Stimulated activated memory B cell treated with anti-CD40 and anti-IgM and Interleukin-4, amounts not matched to agents 10 μg/mL and 1 μg/mL and 100 μg/mL, for 72 hours (primary cell): ENCODE measurements around the gene KCNK18.

Experiments
- ATAC-seq: fragments of 150-1000 bp; cut with Tn5 transposase; 2 replicates; pipeline ENCODE4 v1.10.0; 2021
- H3K27ac Mint-ChIP-seq: one replicate; pipeline ENCODE4 v1.8.0; 2022; ENCODE audit warnings: mild to moderate bottlenecking, mixed read lengths
- H3K27me3 Mint-ChIP-seq: one replicate; pipeline ENCODE4 v1.8.0; 2022; ENCODE audit warnings: mixed read lengths
- H3K36me3 Mint-ChIP-seq: one replicate; pipeline ENCODE4 v1.8.0; 2022; ENCODE audit warnings: mixed read lengths
- H3K4me1 Mint-ChIP-seq: one replicate; pipeline ENCODE4 v1.8.0; 2022; ENCODE audit warnings: mixed read lengths
- H3K4me3 Mint-ChIP-seq: one replicate; pipeline ENCODE4 v1.8.0; 2022; ENCODE audit warnings: mild to moderate bottlenecking, moderate library complexity, mixed read lengths
- H3K9me3 Mint-ChIP-seq: one replicate; pipeline ENCODE4 v1.8.0; 2022; ENCODE audit warnings: mixed read lengths

The KCNK18 gene

DNA sequence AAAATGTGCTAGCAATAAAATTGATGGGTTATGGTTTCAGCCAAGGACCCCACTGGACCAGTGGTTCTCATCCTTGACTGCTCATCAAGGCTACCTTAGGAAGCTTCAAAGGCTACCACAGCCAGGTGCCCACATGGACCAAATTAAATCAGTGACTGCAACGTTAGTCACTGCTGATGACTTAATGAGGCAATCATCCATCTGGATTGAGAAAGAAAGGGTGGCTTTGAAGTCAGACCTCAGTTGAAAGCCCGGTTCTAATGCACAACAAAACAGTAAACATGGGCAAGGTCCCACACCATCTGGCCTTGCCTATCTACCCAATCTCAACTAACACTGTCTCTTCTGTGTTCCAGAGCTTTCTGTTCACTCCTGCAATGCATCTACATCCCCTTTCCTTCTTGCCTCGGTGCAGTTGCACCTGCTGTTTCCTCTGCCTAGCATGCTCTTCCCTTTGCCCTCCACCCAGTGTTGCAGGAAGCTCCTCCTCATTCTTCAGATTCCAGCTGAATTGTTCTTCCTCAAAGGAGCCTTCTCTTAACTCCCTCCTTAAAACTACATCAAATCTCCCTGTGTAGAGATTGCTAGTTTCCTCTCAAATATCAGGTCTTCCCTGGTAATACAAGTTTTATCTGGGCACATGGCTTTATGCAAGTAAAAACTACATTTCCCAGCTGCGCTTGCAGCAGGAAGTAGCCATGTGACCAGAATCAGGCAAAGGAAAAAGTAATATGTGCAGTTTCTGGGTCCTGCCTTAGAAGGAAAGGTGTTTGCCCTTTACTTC is 10.3 kb upstream of the KCNK18 start:
- Mint-ChIP-seq H3K36me3 (no peaks in the 10 kb centered on the region), H3K9me3 (peaks cover 8% of the 10 kb centered on the region), H3K27ac (no peak overlapping the region), H3K4me3 (no peak overlapping the region), H3K4me1 (no peaks in the 10 kb centered on the region), H3K27me3 (peaks cover 25% of the 10 kb centered on the region)
- ATAC-seq = no peak

DNA sequence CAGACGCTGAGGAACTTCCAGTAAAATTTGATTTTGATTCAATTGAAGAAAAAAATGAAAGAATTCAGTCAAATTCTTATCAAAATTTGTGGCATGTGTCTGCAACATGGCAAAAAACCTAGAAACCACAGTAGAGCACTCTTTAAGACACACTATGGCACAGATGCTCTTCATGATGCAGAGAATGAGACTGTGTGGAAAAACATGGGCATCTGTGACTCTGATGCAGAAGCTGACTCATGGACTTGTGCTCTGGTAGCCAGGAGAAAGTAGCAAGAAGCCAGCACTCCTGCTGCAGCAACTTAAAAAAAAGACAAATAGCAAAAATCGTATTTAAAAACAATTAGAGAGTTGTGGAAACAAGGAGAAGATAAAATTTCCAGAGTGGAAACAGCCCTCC is 8.9 kb upstream of the KCNK18 start:
- peaks cover 18% of the 10 kb centered on the region for H3K27me3 Mint-ChIP-seq
- no peak overlapping the region for H3K4me3 Mint-ChIP-seq
- no peak for ATAC-seq
- H3K36me3 Mint-ChIP-seq = no peaks in the 10 kb centered on the region
- H3K4me1 Mint-ChIP-seq = no peaks in the 10 kb centered on the region
- no peak overlapping the region for H3K27ac Mint-ChIP-seq
- peaks cover 8% of the 10 kb centered on the region for H3K9me3 Mint-ChIP-seq

DNA sequence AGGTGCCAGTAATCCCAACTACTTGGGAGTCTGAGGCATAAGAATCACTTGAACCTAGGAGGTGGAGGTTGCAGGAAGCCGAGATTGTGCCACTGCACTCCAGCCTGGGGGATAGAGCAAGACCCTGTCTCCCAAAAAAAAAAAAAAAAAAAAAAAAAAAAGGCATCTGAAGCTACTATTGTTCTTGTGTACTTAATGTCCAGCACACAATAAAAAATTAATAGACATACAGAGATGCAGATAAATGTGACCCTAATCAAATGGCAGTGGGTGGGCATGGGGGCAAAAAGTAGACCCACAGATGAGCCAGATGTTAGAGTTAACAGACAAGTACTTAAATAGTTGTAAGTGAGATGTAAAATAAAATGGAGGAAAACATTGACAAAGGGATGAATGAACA is 7.7 kb upstream of the KCNK18 start:
- Mint-ChIP-seq H3K9me3 (peaks cover 10% of the 10 kb centered on the region), H3K4me1 (no peaks in the 10 kb centered on the region)
- no peak for ATAC-seq

DNA sequence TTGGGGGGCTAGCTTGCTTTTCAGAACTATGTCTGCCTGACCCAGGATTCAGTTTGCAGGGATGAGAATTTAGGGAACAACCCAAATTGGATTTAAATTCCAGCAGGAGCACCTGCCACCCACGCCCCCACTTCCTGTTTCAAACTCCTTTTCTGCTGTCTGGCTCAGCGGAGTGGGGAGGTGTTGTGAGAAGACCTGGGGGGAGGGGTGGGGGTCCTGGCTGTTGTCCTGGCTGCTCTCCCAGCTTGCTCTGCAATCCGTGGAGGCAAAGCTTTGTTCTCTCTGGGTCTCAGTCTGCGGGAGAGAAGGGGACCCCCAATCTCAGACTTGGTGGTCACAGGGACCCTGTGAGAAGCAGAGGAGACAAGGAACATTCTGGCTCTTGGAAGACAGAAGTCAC is 799 bp downstream of the KCNK18 start:
- no peak for ATAC-seq
- Mint-ChIP-seq H3K27ac (no peak overlapping the region), H3K4me1 (no peaks in the 10 kb centered on the region), H3K27me3 (peaks cover 9% of the 10 kb centered on the region), H3K9me3 (peaks cover 5% of the 10 kb centered on the region), H3K4me3 (no peak overlapping the region), H3K36me3 (no peaks in the 10 kb centered on the region)

More for the DNA sequence above, 7.7 kb upstream of the KCNK18 start:
- Mint-ChIP-seq H3K4me3 (no peak overlapping the region), H3K27me3 (peaks cover 8% of the 10 kb centered on the region), H3K36me3 (no peaks in the 10 kb centered on the region), H3K27ac (no peak overlapping the region)

DNA sequence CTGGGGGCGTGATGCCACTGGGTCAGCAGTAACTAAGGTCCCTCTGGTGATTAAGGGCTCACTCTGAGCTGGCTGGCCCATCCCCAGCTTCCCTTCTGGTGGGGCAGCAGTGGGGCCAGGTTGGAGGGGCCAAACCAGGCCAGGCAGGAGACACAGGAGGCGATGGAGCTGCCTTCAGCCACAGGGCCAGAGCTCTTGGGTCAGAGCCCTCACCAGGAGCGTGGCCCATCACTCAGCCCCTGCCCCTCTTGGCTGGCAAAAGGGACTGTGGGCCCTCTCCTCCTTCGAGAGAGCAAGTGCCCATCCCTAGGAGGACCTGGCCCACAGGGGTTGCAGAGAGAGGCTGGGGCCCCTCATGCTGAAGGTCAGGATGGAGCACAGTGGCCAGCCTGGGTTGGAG is 4.5 kb downstream of the KCNK18 start:
- Mint-ChIP-seq H3K4me1 (no peaks in the 10 kb centered on the region), H3K4me3 (no peak overlapping the region), H3K36me3 (no peaks in the 10 kb centered on the region), H3K9me3 (peaks cover 4% of the 10 kb centered on the region), H3K27ac (no peak overlapping the region), H3K27me3 (peaks cover 25% of the 10 kb centered on the region)
- ATAC-seq = no peak

DNA sequence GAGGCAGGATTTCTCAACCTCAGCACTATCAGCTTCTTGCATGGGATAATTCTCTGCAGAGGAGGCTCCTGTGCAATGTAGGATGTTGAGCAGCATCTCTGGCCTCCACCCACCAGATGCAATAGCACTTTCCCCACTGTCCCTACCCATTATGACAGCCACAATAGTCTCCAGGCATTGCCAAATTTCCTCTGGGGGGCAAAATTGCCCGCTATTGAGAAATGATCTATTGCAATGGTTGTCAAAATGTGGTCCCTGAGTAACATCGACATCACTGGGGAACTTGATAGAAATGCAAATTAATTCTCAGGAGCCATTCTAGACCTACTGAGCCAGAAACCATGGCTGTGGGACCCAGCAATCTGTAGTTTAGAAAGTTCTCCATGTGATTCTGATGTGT is 7.0 kb downstream of the KCNK18 start:
- Mint-ChIP-seq H3K4me3 (no peak overlapping the region), H3K27me3 (peaks cover 29% of the 10 kb centered on the region), H3K27ac (no peak overlapping the region), H3K36me3 (no peaks in the 10 kb centered on the region), H3K4me1 (no peaks in the 10 kb centered on the region), H3K9me3 (peaks cover 4% of the 10 kb centered on the region)
- ATAC-seq = no peak

DNA sequence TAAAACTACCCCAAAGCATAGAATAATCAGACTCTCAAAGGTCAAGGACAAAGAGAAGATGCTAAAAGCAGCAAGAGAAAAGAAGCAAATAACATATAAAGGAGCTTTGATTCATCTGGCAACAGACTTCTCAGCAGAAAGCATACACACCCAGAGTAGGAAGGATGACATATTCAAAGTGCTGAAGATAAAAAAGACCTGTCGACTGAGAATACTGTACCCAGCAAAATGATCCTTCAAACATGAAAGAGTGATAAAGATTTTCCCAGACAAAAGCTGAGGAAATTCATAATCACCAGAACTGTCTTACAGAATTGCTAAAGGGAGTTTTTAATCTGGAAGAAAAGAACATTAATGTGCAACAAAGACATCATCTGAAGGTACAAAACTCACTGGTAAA is 14.9 kb downstream of the KCNK18 start:
- H3K4me3 Mint-ChIP-seq = no peak overlapping the region
- no peak overlapping the region for H3K27ac Mint-ChIP-seq
- H3K27me3 Mint-ChIP-seq = peaks cover 51% of the 10 kb centered on the region
- peaks cover 4% of the 10 kb centered on the region for H3K4me1 Mint-ChIP-seq
- H3K36me3 Mint-ChIP-seq = no peaks in the 10 kb centered on the region
- peaks cover 12% of the 10 kb centered on the region for H3K9me3 Mint-ChIP-seq
- ATAC-seq = no peak

DNA sequence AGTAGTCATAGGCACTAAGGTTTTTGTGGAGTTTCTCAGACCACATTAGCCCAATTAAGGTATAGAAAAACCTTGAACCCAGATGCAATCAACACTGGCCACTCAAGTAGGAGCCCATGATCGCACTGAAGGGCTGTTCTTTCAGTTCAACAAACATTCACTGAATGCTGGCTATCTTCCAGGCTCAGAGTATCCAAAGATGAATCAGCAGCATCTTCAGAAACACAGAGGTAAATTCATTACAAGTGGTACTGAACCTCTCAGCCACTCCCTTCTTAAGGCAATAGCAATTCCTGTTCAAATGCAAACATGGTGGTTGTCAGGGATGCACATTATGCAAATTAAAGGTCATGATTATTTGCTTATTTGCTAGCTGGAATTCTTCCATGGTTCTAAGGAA is 17.1 kb downstream of the KCNK18 start:
- Mint-ChIP-seq H3K27me3 (peaks cover 53% of the 10 kb centered on the region), H3K4me1 (peaks cover 5% of the 10 kb centered on the region), H3K4me3 (no peak overlapping the region), H3K36me3 (no peaks in the 10 kb centered on the region), H3K27ac (no peak overlapping the region), H3K9me3 (peaks cover 12% of the 10 kb centered on the region)
- ATAC-seq = no peak

DNA sequence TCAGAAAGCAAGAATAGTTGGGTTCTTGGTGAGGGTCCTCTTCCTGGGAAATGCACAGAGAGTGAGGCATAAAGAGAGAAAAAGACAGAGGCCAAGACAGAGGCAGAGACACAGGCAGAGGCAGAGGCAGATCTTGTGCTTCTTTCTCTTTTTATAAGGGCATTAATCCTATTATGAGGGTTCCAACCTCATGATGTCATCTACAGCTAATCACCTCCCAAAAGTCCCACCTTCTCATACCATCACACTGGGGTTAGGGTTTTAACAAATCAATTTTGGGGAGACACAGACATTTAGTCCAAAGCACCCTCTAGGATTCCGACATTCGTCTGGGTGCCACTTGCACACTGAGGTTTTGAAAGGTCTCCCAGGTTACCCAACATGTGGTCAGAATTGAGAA is 17.8 kb downstream of the KCNK18 start:
- H3K27me3 Mint-ChIP-seq = peaks cover 48% of the 10 kb centered on the region
- H3K27ac Mint-ChIP-seq = no peak overlapping the region
- no peak for ATAC-seq
- no peaks in the 10 kb centered on the region for H3K36me3 Mint-ChIP-seq
- H3K4me1 Mint-ChIP-seq = peaks cover 5% of the 10 kb centered on the region
- H3K9me3 Mint-ChIP-seq = peaks cover 12% of the 10 kb centered on the region
- no peak overlapping the region for H3K4me3 Mint-ChIP-seq

DNA sequence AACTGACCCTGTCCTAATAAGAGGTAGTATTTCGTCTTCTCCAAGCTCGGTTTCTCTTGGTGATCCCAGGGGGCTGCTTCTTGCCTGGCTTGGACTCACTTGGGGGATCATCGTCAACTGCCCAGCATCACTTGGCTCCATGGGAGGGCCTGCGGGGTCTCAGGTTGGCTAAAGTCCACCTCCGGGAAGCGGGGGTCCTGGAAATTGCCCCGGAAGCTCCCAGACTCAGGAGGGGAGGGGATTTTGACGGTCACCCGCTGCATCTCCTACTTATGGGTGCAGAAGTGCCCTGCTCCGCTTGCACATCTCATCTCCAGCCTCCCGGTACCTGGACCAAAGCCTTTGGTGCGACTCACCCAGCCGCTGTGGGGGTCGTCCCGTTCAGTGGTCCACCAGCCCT is 18.7 kb downstream of the KCNK18 start:
- Mint-ChIP-seq H3K36me3 (no peaks in the 10 kb centered on the region), H3K4me3 (no peak overlapping the region), H3K27ac (no peak overlapping the region), H3K9me3 (peaks cover 12% of the 10 kb centered on the region), H3K27me3 (peaks cover 54% of the 10 kb centered on the region), H3K4me1 (peaks cover 5% of the 10 kb centered on the region)
- no peak for ATAC-seq

DNA sequence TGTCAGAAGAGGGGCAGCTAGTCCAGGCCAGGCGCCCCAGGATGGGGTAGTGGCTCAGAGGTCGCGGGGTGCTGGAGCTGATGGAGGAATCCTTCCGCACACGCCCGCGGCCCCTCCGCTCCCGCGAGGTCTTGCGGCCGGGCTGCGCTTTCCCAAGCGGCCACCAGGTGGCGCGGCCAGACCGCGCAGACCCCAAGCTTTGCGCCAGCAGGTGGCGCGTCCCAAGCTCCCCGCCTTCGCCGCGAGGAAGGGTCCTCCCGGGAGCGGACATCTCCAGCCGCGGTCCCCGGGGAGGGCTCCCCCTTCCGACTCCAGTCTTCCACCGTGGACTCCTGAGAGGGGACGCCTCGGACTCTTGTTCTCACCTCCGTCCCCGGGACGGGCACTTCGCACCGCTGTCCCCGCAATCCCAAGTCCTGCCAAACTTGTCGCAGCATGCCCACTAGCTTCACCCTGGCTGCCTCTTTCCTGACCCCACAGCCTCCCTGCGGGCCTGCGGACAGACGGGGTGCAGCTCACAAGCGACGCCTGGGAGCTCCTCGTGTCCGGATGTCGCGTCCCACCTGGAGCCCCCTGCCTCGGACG is 19.4 kb downstream of the KCNK18 start:
- peak; percentile 76 for ATAC-seq
- peaks cover 5% of the 10 kb centered on the region for H3K4me1 Mint-ChIP-seq
- H3K27ac Mint-ChIP-seq = no peak overlapping the region
- H3K4me3 Mint-ChIP-seq = peak overlapping the region; percentile 74
- peaks cover 5% of the 10 kb centered on the region for H3K9me3 Mint-ChIP-seq
- peaks cover 60% of the 10 kb centered on the region for H3K27me3 Mint-ChIP-seq
- no peaks in the 10 kb centered on the region for H3K36me3 Mint-ChIP-seq

DNA sequence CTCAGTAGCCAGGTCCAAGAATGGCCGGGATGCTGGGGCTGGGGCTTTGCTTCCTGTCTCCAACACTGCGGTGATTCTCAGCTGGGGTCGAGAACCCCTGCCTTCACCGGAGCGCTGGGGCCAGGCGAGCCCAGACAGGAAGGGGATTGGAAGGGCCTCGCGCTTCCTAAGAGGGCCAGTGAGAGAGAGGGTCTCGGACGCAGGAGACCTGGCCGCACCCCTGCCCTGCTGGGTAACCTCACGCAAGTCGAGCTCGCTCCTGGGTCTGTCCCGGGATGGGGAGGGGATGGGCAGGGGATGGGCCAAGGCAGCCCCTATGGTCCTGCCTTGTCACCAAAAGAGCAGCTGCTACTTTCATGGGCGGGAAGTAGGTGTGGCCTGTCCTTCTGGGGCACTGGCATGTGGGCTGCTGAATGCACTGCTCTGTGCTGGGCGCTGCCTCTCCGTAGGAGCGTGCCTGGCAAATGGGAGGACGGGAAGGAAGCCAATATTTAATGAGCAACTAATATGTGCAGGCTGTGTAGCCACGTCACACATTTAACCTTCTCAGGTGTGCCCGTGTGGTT is 20.0 kb downstream of the KCNK18 start:
- Mint-ChIP-seq H3K36me3 (no peaks in the 10 kb centered on the region), H3K27me3 (peaks cover 63% of the 10 kb centered on the region), H3K9me3 (peaks cover 3% of the 10 kb centered on the region)

DNA sequence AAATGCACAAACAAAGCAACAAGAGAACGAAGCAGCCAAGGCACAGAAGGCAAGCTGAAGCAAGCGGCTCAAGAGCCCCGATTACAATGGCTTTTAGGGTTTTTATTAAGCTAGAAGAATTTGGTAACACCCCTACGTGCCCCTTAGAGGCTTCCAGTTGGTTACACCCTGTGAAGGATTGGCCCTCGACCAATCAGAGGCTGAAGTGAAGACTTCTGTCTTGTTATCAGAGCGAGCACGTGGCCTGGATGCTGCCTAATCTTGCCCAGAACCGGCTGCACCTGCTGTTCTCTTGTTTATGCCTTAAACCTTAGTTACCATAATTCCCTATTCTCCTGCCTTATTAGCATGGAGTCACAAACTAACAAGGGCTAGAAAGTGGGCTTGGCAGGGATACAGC is 21.4 kb downstream of the KCNK18 start:
- Mint-ChIP-seq H3K27me3 (peaks cover 76% of the 10 kb centered on the region), H3K36me3 (no peaks in the 10 kb centered on the region), H3K9me3 (no peaks in the 10 kb centered on the region), H3K4me1 (peaks cover 5% of the 10 kb centered on the region), H3K4me3 (no peak overlapping the region), H3K27ac (no peak overlapping the region)
- no peak for ATAC-seq

More for the DNA sequence above, 20.0 kb downstream of the KCNK18 start:
- Mint-ChIP-seq H3K27ac (no peak overlapping the region), H3K4me1 (peaks cover 5% of the 10 kb centered on the region), H3K4me3 (peak overlapping the region; percentile 74)
- ATAC-seq = no peak

DNA sequence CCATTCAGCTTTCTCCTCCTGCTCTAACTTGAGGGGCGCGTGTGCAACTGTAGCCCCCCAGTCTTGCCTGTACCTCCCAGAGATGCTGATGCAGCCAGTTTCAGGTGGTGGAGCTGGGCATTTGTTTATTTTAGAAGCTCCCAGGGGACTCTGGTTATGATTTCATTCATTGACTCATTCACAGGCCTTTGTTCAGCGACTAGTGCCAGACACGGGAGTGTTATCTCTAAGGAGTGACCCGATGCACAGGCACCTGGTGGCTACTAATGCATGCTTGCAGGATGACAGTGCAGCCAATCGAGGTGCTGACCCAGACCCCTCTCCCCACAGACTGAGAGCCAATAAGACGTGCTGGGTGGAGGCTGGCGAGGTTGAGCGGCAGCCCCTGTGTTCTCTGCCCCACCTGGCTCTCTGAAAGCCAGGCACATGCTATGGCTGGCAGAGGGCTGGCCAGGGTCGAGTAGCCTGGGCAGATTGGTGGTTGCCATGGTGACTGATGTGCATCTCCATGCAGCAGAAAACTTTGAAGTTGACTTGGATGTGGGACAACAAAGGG is 23.9 kb downstream of the KCNK18 start:
- Mint-ChIP-seq H3K27ac (no peak overlapping the region), H3K9me3 (no peaks in the 10 kb centered on the region), H3K4me3 (no peak overlapping the region), H3K36me3 (no peaks in the 10 kb centered on the region), H3K27me3 (peaks cover 62% of the 10 kb centered on the region), H3K4me1 (peaks cover 5% of the 10 kb centered on the region)
- ATAC-seq = no peak

DNA sequence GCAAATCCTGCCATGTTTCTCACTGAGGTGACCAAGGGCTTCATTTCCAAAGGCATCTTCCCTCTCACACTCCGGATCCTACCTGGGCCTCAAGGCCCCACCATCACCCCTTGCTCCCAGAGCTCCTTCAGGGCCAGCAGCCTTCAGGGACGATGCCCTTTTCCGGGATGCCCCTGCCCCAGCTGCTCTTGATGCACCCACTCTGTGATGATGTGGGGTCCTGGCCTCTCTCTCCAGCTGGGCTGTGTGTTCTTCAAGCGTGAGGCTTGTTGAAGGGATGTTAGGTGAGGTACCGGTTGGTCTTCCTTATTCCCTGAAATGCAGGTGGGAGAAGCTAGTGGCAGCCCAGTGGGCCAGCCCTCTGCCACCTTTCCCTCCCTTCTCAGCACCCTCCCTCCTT is 25.3 kb downstream of the KCNK18 start:
- Mint-ChIP-seq H3K27ac (no peak overlapping the region), H3K27me3 (peaks cover 58% of the 10 kb centered on the region), H3K4me3 (no peak overlapping the region), H3K36me3 (no peaks in the 10 kb centered on the region), H3K9me3 (no peaks in the 10 kb centered on the region), H3K4me1 (no peaks in the 10 kb centered on the region)
- no peak for ATAC-seq
